ENCODE data around the gene MT1H.

- TF ChIP-seq CTCF (IDR thresholded peaks at IDR 0.05) (no peak), POLR2A (IDR thresholded peaks at IDR 0.05) (no peak)
Observed at GRCh38 chr16:56640076-56640475, 29.5 kb upstream of the MT1H start.
